BJ (cell line): ENCODE data around the gene CHST11. TPM values are rescaled to one million over a fixed set of nuclear protein-coding genes. Genes with fewer than 3 reads are reported as not detected.

Source experiments
- CTCF ChIA-PET: fragments of 350-600 bp; formaldehyde crosslinking; extraction: SDS; loops from one replicate; lab custom pipeline; 2021; ENCODE audit warnings: antibody characterized with exemption, inconsistent platforms; lab: Yijun Ruan, JAX
- POLR2A ChIA-PET: fragments of 300-600 bp; sonication (Branson Sonifier 250); formaldehyde crosslinking; extraction: SDS; loops from one replicate; lab custom pipeline; 2021; ENCODE audit warnings: antibody characterized with exemption; lab: Charles Lee
- DNase-seq: peaks from one replicate; pipeline ENCODE4 v3.0.0-alpha.2; 2011; ENCODE audit warnings: low read depth
- H3K27me3 ChIP-seq: 2 replicates; pipeline ENCODE4 v1.6.0; 2011; ENCODE audit warnings: low read length; ENCODE audit not compliant: control insufficient read depth, insufficient read depth
- H3K36me3 ChIP-seq: 2 replicates; pipeline ENCODE4 v1.5.1; 2011; ENCODE audit warnings: low read length; ENCODE audit not compliant: control insufficient read depth, insufficient read depth
- H3K4me3 ChIP-seq: 2 replicates; pipeline ENCODE4 v1.5.1; 2011; ENCODE audit warnings: low read depth, mild to moderate bottlenecking, control low read depth, low read length
- polyA plus RNA-seq: library from polyadenylated mRNA; depleted of rRNA; stranded (reverse); fragments of >200 nt; gene quantifications from 2 replicates; pipeline ENCODE4 v1.2.3, GENCODE V29; 2011
- TF ChIP-seq, protein P1 (sequence below): IDR thresholded peaks from 2 replicates; pipeline ENCODE4 v1.5.1; 2011; ENCODE audit warnings: low read depth, mild to moderate bottlenecking, control low read depth, inconsistent platforms, low read length, moderate library complexity; ENCODE audit not compliant: insufficient read depth

CHST11 gene
- polyA plus RNA-seq, 1 experiment = 7.3 TPM

DNA sequence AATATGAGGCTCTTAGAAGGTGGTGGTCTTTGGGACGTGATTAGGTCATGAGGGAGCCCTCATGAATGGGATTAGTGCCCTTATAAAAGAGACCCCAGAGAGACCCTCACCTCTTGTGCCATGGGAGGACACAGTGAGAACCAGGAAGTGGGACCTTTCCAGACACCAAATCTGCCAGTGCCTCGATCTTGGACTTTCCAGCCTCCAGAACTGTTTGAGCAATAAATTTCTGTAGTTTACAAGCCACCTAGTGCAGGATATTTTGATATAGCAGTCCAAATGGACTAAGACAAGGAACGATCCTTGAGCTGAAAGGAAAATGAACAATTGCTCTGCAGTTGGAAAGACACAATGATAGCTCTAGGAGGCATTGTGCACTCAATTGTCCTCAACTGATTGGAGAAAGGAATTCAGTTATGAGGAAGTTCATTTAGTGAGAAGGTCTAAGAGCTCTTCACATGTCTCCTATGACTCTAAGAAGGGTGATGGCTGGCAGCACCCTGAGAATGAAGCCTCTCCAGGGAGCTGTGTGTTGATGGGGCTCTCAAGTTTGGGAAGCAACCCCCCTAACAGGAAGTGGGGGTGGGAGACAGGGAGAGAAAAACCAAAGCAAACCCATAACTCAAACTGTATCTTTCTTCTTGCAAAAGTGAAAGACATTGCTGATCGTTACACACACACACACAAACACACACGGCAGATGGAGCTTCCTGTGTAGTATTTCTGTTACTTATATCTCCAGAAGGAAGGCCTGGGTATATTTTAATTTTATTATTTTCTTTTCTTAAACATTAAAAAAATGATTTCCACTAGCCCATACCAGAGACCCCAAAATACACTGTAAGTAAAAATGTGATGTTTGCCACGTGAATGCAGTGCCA is 21.0 kb downstream of the CHST11 start:
- Histone ChIP-seq H3K4me3 (no peak overlapping the region), H3K36me3 (peaks cover 2% of the 10 kb centered on the region; the same call in 1 of the 2 replicates), H3K27me3 (no peaks in the 10 kb centered on the region)
- CTCF ChIA-PET = interaction anchor here (0.7 to 1.5 kb wide), 3 partner anchors 12 to 96 kb away, joined by 3 read pairs; no protein-coding TSS in a partner anchor
- TF ChIP-seq, protein P1, sequence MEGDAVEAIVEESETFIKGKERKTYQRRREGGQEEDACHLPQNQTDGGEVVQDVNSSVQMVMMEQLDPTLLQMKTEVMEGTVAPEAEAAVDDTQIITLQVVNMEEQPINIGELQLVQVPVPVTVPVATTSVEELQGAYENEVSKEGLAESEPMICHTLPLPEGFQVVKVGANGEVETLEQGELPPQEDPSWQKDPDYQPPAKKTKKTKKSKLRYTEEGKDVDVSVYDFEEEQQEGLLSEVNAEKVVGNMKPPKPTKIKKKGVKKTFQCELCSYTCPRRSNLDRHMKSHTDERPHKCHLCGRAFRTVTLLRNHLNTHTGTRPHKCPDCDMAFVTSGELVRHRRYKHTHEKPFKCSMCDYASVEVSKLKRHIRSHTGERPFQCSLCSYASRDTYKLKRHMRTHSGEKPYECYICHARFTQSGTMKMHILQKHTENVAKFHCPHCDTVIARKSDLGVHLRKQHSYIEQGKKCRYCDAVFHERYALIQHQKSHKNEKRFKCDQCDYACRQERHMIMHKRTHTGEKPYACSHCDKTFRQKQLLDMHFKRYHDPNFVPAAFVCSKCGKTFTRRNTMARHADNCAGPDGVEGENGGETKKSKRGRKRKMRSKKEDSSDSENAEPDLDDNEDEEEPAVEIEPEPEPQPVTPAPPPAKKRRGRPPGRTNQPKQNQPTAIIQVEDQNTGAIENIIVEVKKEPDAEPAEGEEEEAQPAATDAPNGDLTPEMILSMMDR = no peak
- DNase-seq = no peak
- POLR2A ChIA-PET = no interaction called here

DNA sequence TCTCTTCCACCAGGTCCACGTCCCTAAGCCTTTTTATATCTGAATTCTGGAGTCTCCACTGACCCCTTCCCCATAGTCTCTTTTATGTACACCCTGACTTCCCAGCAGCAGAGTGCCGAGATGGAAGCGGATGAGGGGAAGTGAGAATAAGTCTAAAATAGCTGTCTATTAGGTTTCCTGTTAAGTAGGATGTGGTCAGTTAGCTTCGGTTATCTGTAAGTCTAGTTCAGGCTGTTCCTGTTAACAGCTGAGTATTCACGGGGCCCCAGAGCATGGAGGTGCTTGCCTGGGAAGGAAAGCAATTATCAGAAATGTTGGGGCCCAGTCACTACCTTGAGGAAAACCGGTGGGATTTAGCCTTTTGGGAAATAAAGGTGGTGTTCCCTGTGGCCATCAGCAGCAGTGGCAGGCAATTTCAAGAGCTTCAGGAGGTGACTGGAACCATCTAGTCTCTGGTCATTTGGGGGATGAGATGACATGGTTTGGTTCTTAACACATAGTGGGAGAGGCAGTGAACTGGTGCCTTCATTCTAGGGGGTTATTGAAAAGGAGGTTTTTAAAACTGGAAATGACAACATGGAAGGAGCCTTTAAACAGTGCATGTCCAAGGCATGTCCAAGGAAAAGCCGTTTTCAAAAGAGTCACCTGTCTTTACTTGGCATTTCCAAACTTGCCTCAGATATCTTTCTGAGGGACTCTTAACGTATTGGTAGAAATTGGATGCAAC is 21.8 kb downstream of the CHST11 start:
- ChIA-PET POLR2A (no interaction called here), CTCF (interaction anchor here (0.7 to 1.5 kb wide), 3 partner anchors 11 to 97 kb away, joined by 3 read pairs; no protein-coding TSS in a partner anchor)

DNA sequence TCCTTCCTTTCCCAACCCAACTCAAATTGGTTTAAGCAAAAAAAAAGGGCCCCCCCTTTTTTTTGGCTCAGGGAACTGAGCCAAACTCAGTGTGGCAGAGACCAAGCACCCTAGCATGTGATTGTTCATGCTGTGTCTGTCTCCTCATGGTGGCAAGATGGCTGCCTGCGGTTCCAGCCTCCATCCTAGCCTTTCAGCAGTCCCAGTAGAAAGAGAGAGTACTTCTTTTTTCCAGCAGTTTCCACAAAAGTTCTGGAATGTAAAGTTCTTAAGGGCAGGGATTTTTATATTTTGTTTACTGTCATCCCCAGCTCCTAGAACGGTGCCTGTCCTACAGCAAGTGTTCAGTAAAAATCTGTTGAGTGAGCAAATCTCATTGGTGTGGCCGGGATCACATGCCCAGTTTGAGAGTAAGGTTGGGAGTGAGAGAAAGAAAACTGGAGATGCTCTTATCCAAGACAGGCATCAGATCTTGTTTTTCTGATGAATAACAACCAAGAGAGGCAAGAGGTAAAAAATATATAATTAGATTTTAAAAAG is 22.4 kb downstream of the CHST11 start:
- H3K4me3 ChIP-seq = no peak overlapping the region
- H3K36me3 ChIP-seq = peaks cover 2% of the 10 kb centered on the region; the same call in 1 of the 2 replicates
- POLR2A ChIA-PET = no interaction called here
- no peak for DNase-seq
- H3K27me3 ChIP-seq = no peaks in the 10 kb centered on the region
- TF ChIP-seq, protein P1 = no peak
- CTCF ChIA-PET = no interaction called here

More for the DNA sequence above, 21.8 kb downstream of the CHST11 start:
- TF ChIP-seq, protein P1 = no peak
- Histone ChIP-seq H3K27me3 (no peaks in the 10 kb centered on the region), H3K36me3 (peaks cover 2% of the 10 kb centered on the region; the same call in 1 of the 2 replicates), H3K4me3 (no peak overlapping the region)
- DNase-seq = no peak

DNA sequence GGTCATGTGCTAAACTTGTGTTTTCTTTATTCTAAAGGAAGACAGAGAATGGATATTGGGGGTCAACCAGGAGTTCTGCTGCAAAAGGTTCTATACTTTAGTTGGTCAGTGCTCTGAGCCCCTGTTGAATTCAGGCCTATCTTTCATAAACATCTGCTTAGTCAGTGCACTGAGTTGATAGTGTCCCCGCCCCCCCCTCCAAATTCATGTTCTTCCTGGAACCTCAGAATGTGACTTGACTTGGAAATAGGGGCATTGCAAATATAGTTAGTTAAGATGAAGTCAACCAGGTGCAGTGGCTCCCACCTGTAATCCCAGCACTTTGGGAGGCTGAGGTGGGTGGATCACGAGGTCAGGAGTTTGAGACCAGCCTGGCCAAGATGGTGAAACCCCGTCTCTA is 23.3 kb downstream of the CHST11 start:
- H3K4me3 ChIP-seq = no peak overlapping the region
- TF ChIP-seq, protein P1 = no peak
- H3K27me3 ChIP-seq = no peaks in the 10 kb centered on the region
- POLR2A ChIA-PET = no interaction called here
- CTCF ChIA-PET = interaction anchor here (1.0 kb wide), 1 partner anchor 51 kb away, joined by 3 read pairs; no protein-coding TSS in a partner anchor
- peaks cover 2% of the 10 kb centered on the region; the same call in 1 of the 2 replicates for H3K36me3 ChIP-seq
- DNase-seq = no peak
